ENCODE results near the gene DNAJC17.

Gene DNAJC17

GRCh38 chr15:40829115-40829514 lies 21.8 kb upstream of the DNAJC17 start:
- no peak for DNase-seq (ENCODE audit: low spot score)

GRCh38 chr15:40828447-40829036 lies 21.3 kb upstream of the DNAJC17 start, which contains the start of gene PPP1R14D:
Gene PPP1R14D (minus strand): TSS chr15:40828708. CDS start chr15:40828641, 67 bp downstream.
- no peak for DNase-seq (ENCODE audit: low spot score)

- no peak for DNase-seq (ENCODE audit: low spot score)
Measured at GRCh38 chr15:40826423-40827075, 19.3 kb upstream of the DNAJC17 start.

DNA sequence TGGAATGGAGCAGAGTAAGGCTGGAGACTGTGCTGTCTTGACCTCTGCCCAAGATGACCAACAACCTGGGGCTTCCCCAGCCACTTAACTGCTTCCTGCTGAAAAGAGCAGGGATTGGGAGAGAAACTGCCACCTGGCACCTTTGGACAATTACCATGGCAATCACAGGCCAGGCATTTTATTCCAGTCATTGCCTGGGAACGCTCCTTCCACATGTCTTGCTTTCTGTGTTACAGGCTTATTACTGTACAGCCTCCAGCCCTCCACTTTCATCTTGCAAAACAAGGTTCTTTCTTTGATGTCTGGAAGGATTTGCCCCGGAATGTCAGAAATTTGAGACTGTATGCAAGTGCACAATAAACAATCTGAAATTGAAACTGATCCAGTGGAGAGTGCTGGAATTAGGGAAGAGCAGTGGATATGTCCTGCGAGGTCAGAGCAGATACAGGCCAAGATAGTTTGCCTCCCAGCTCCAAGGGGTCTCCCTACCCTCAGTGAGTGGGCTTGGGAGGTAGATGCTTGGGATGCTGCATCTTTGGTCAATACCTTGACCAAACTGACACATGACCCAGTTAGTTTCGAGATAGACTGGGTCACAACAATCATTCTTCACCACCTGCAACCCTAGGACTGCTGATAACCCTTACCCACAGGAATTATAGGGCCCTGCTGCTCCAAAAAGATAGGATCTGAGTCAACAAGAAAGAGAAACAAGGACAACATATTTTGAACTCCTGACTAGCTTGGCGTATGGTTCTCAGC lies 18.6 kb upstream of the DNAJC17 start:
- no peak for DNase-seq (ENCODE audit: low spot score)

DNA sequence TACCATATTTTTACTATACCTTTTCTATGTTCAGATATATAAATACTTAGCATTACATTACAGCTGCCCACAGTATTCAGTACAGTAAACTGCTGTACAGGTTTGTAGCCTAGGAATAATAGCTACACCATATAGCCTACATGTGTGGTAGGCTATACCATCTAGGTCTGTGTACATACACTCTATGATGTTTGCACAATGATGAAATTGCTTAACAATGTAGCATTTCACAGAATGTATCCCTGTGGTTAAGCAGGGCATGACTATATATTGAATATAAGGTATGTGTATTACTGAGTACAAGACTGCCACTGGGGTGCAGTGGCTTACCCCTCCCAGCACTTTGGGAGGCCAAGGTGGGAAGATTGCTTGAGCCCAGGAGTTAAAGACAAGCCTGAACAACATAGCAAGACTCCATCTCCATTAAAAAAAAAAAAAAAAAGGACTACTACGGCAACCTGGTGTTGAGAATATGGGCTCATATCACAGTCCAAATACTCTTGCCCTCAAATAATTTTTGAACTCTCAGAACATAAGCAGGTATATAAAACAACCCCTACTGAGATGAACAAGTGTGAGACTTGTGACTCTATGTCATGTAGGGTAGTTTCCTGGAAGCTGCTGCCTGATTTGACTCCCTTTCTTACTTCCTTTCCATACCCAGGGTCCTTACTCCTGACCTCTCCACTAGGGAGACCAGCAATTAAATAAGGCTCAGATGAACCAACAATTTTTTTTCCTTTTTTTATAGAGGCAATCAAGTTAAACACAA lies 16.5 kb upstream of the DNAJC17 start:
- no peak for DNase-seq (ENCODE audit: low spot score)

DNA sequence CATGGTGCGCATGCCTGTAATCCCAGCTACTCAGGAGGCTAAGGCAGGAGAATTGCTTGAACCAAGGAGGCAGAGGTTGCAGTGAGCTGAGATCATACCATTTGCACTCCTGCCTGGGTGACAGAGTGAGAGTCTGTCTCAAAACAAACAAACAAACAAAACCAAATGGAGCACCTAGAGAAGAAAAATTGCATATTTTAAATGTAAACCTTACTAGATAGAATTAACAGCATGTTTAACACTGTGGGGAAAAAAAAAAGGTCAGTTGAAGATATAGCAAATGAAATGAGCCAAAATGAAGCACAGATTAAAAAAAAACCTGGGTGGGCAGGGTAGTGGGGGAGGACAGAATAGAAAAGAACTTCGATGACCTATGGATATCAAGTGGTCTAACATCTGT lies 13.9 kb upstream of the DNAJC17 start:
- DNase-seq (ENCODE audit: low spot score) = no peak

DNA sequence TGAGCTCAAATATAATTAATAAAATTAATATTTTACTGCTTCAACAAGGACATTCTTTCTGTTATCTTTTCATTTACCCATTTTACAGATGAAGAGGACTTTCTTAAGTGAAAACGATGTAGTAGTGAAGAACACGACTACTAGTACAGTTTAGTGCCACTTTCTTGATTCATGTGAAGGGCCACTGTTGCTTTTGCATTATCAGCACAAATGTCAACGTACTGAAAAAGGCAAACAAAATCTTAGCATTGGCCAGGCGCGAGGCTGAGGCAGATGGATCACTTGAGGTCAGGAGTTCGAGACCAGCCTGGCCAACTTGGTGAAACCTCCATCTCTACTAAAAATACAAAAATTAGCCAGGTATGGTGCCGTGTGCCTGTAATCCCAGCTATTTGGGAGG lies 11.8 kb upstream of the DNAJC17 start:
- DNase-seq (ENCODE audit: low spot score) = no peak

- DNase-seq (ENCODE audit: low spot score) = no peak
Measured at GRCh38 chr15:40815042-40815698, 7.9 kb upstream of the DNAJC17 start.

GRCh38 chr15:40812721-40813425 lies 5.6 kb upstream of the DNAJC17 start:
- no peak for DNase-seq (ENCODE audit: low spot score)

DNA sequence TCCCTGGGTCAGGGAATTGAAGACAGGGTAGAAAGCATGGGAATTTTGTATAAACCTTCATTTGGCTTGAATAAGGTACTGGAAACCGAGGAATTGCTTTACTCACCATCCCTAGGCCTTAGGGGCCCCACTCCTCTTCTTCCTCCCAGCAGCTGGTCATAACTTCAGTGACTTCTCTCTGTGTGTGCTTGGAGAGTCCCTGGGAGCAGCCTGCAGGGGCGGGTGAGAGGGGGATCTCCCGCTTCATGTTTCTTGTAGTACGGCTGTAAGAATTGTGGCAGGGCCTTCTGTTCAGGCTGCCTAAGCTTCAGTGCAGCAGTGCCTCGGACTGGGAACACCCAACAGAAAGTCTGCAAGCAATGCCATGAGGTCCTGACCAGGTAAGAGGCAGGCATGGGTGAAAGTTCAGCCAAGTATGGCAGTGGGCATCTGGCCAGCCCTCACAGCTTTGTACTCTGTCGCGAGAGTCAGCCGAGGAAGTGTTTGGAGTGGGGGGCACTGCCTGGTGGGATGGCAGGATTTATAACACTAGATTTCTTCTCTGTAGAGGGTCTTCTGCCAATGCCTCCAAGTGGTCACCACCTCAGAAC lies 1.7 kb upstream of the DNAJC17 start:
- no peak for DNase-seq (ENCODE audit: low spot score)

GRCh38 chr15:40807888-40808461 lies 702 bp upstream of the DNAJC17 start:
- DNase-seq (ENCODE audit: low spot score) = no peak

DNA sequence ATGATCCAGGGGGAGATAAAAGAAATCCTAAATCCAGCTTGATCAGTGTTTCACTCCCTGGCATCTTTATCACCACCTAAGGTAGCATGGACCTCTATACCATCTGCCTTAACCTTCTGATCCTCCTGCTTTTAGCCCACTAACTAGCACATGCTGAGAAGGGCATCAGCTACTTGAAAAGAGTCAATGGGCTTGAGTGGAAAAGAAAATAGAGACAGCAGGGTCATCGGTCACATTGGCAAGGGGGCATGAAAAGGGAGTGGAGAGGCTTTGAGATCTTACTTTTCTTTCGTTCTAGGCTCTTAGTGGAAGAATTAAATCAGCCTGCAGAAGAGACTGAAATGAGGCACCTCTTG lies 623 bp downstream of the DNAJC17 start:
- no peak for DNase-seq (ENCODE audit: low spot score)

DNA sequence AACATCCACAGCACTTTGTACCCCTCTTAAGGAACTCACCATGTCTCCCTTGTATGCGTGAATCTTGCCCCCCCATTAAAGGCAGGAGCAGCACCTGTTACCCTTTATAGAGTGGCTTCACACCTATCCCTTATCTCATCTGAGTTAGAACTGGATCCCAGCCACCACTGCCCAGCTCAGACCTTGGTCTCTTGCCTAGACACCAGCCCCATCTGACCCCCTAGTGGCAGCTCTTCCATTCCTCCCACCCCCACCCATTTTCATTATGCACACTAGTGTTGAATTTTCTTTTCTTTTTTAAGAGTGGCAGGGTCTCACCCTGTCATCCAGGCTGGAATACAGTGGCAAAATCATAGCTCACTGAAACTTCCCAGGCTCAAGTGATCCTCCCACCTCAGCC lies 3.6 kb downstream of the DNAJC17 start:
- no peak for DNase-seq (ENCODE audit: low spot score)

DNA sequence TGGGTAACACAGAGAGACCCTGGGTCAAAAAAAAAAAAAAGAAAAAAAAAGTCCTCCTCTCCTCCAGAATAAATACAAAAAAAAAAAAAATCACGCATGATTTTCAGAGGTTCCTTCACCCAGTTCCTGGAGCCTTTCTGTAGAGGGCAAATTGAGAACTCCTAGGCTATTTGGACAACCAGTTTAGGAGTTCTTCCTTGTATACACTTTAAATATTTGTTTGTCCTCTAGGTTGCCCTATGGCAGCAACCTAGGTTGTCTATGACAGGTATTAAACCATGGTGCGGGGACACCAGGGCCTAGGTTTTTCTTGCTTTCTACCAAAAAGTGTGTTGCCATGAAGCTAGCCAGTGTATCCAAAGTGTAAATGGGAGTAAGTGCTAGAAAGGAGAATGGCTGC lies 4.2 kb downstream of the DNAJC17 start:
- DNase-seq (ENCODE audit: low spot score) = no peak

GRCh38 chr15:40799523-40799922 lies 7.8 kb downstream of the DNAJC17 start:
- DNase-seq (ENCODE audit: low spot score) = no peak

GRCh38 chr15:40796512-40796911 lies 10.8 kb downstream of the DNAJC17 start:
- DNase-seq (ENCODE audit: low spot score) = no peak

DNA sequence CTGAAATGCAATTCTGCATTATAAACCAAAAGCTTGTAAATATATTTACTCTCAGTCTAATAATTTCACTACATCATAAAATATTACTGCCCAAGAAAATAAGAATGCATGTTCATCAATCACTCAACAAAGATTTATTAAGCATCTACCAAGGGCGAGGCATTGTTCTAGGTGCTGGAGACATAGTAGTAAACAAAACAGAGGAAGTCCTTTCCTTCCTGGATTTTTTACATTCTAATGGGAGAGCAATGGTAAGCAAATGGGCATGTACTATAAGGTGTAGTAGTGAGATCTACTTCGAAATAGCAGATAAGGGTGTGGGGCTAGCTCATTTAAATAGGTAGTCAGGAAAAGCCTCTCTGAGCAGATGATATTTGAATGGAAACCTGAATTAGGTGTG lies 11.2 kb downstream of the DNAJC17 start:
- no peak for DNase-seq (ENCODE audit: low spot score)

DNA sequence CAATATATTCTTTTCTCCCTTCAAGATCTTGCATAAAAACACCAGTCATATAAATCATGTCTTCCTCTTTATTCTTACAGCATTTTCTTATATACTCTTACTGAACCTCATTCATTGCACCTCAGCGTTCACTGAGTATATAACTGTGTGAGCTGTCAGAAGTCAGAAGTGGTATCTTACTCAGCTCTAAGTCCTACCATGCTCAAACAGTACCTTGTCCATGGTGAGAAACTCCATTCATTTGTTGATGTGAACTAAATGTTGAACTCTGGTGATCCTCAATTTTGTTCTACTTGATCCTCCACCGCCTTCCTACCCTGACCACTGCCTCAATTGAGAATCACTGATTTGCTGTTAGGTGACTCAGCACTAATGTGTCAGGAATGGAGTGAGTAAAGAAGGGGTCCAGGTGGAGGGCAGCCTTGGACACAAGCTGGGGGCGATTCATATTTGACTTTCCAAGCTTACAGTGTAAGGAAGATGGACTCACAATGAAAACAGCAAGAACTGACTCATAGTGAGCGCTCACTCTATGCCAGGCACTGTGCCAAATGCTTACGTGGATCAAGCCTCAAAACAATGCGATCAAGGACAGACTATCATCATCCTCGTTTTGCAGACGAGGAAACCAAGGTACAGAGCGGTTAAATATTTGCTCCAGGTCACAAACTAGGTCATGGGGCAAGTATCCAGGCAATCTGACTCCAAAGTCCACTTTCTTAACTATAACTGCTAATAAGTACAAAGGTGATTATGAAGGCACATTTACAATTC lies 13.9 kb downstream of the DNAJC17 start:
- no peak for DNase-seq (ENCODE audit: low spot score)

DNA sequence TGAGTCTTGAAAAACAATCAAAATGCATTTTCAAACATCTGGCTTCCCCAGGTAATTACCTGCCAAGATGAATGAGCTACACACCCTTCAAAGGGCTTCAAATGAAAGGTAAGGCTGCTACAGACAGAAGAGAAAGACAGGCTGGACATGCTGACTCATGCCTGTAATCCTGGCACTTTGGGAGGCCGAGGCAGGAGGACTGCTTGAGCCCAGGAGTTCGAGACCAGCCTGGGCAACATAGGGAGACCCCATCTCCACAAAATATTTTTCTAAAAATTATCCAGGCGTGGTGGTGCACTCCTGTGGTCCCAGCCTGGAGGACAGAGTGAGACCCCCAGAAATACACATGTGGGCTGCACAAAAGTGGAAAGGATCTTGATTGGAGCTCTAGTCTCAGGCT lies 14.9 kb downstream of the DNAJC17 start:
- DNase-seq (ENCODE audit: low spot score) = no peak

- DNase-seq (ENCODE audit: low spot score) = no peak
Measured at GRCh38 chr15:40790718-40791117, 16.6 kb downstream of the DNAJC17 start.

Data from CD4-positive, alpha-beta T cell treated with Interleukin-2 at 100 ng/mL for 4 hours (primary cell).